ENCODE measurements around the gene EHBP1.

DNA sequence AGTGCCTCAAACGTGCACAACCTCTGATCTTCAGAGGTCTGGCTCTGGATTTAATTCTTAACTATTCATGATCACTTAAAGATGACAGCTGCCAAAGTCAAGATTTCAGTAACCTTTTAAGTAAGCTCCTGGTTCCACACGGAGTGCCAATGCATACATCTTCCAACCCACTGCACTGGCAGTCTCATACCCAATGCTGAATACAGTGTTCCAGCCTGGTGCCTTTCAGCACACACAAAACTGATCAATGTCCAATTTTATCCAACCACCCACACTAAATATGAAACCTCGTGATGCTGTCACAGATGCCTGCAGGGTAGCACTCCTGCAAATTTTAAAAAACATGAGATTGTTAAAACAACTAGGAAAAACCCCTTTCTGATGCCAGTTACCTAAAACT lies 84.0 kb downstream of the EHBP1 start:
- no peak for TF ChIP-seq POLR2A (IDR thresholded peaks at IDR 0.05)
- TF ChIP-seq, protein P1, sequence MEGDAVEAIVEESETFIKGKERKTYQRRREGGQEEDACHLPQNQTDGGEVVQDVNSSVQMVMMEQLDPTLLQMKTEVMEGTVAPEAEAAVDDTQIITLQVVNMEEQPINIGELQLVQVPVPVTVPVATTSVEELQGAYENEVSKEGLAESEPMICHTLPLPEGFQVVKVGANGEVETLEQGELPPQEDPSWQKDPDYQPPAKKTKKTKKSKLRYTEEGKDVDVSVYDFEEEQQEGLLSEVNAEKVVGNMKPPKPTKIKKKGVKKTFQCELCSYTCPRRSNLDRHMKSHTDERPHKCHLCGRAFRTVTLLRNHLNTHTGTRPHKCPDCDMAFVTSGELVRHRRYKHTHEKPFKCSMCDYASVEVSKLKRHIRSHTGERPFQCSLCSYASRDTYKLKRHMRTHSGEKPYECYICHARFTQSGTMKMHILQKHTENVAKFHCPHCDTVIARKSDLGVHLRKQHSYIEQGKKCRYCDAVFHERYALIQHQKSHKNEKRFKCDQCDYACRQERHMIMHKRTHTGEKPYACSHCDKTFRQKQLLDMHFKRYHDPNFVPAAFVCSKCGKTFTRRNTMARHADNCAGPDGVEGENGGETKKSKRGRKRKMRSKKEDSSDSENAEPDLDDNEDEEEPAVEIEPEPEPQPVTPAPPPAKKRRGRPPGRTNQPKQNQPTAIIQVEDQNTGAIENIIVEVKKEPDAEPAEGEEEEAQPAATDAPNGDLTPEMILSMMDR (IDR thresholded peaks at IDR 0.05) = no peak
